ENCODE measurements around the gene PNPLA2.

Gene PNPLA2

DNA sequence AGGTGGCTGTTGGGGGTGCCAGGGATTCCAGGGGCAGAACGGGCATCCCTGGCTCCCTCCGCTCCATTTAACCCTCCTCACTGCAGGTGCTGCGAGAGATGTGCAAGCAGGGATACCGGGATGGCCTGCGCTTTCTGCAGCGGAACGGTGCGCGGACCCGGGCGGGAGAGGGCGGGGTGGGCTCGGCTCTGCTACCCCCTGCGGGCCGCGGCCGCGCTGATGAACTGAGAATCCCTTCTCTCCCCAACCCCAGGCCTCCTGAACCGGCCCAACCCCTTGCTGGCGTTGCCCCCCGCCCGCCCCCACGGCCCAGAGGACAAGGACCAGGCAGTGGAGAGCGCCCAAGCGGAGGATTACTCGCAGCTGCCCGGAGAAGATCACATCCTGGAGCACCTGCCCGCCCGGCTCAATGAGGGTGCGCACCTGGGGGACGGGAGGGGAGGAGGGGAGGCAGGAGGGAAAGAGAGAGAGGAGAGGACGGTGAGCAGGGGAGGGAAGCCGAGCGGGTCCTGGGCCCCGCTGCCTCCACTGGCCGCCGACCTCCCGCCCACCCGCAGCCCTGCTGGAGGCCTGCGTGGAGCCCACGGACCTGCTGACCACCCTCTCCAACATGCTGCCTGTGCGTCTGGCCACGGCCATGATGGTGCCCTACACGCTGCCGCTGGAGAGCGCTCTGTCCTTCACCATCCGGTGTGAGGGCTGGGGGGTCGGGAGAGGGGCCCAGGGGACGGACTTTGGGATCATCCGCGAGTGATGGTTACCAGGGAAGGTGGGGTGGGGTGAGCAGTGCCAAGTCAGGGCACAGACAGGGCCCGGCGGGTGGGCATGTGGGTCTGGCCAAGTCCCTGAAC lies 5.0 kb downstream of the PNPLA2 start:
- no peak overlapping the region for H3K4me3 ChIP-seq (ENCODE audit: low read depth, low read length)
- no peak for TF ChIP-seq CTCF (IDR thresholded peaks at IDR 0.05; ENCODE audit: low read depth, low read length, missing control alignments)
- in situ Hi-C loops (cut with HindIII; ENCODE audit: low pct_ligation_motif_present, low sequenced_read_pairs): no loop called here
- no peak overlapping the region for H3K27ac ChIP-seq
- H3K36me3 ChIP-seq (replicated peaks): peaks cover 20% of the 10 kb centered on the region
- no peak for DNase-seq
- no peaks in the 10 kb centered on the region for H3K27me3 ChIP-seq (replicated peaks)

DNA sequence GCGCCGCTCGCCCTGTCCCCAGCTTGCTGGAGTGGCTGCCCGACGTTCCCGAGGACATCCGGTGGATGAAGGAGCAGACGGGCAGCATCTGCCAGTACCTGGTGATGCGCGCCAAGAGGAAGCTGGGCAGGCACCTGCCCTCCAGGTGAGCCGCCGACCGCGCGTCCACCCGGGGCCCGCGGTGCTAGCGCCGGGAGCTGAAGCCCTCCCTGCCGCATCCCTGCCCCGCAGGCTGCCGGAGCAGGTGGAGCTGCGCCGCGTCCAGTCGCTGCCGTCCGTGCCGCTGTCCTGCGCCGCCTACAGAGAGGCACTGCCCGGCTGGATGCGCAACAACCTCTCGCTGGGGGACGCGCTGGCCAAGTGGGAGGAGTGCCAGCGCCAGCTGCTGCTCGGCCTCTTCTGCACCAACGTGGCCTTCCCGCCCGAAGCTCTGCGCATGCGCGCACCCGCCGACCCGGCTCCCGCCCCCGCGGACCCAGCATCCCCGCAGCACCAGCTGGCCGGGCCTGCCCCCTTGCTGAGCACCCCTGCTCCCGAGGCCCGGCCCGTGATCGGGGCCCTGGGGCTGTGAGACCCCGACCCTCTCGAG lies 5.7 kb downstream of the PNPLA2 start:
- in situ Hi-C loops (cut with HindIII; ENCODE audit: low pct_ligation_motif_present, low sequenced_read_pairs): no loop called here
- Histone ChIP-seq H3K36me3 (replicated peaks) (peaks cover 20% of the 10 kb centered on the region), H3K4me3 (ENCODE audit: low read depth, low read length) (no peak overlapping the region), H3K27me3 (replicated peaks) (no peaks in the 10 kb centered on the region), H3K27ac (no peak overlapping the region)
- no peak for TF ChIP-seq CTCF (IDR thresholded peaks at IDR 0.05; ENCODE audit: low read depth, low read length, missing control alignments)
- DNase-seq: no peak

DNA sequence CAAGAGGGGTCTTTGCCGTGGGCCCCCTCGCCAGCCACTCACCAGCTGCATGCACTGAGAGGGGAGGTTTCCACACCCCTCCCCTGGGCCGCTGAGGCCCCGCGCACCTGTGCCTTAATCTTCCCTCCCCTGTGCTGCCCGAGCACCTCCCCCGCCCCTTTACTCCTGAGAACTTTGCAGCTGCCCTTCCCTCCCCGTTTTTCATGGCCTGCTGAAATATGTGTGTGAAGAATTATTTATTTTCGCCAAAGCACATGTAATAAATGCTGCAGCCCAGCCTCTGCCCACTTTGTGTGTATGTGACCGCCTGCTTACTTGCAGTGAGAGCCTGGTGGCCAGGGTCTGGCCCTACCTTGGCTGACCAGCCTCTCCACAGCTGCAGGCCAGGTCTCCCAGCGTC lies 6.2 kb downstream of the PNPLA2 start:
- no peak for DNase-seq
- H3K27me3 ChIP-seq (replicated peaks): no peaks in the 10 kb centered on the region
- H3K27ac ChIP-seq: no peak overlapping the region
- no peak for TF ChIP-seq CTCF (IDR thresholded peaks at IDR 0.05; ENCODE audit: low read depth, low read length, missing control alignments)
- in situ Hi-C loops (cut with HindIII; ENCODE audit: low pct_ligation_motif_present, low sequenced_read_pairs): no loop called here
- H3K36me3 ChIP-seq (replicated peaks): peaks cover 20% of the 10 kb centered on the region
- no peak overlapping the region for H3K4me3 ChIP-seq (ENCODE audit: low read depth, low read length)

GRCh38 chr11:825366-826226 lies 6.9 kb downstream of the PNPLA2 start:
- in situ Hi-C loops (cut with HindIII; ENCODE audit: low pct_ligation_motif_present, low sequenced_read_pairs): no loop called here
- no peak overlapping the region for H3K4me3 ChIP-seq (ENCODE audit: low read depth, low read length)
- no peak overlapping the region for H3K27ac ChIP-seq
- H3K36me3 ChIP-seq (replicated peaks): peaks cover 20% of the 10 kb centered on the region
- DNase-seq: no peak
- H3K27me3 ChIP-seq (replicated peaks): no peaks in the 10 kb centered on the region
- no peak for TF ChIP-seq CTCF (IDR thresholded peaks at IDR 0.05; ENCODE audit: low read depth, low read length, missing control alignments)

DNA sequence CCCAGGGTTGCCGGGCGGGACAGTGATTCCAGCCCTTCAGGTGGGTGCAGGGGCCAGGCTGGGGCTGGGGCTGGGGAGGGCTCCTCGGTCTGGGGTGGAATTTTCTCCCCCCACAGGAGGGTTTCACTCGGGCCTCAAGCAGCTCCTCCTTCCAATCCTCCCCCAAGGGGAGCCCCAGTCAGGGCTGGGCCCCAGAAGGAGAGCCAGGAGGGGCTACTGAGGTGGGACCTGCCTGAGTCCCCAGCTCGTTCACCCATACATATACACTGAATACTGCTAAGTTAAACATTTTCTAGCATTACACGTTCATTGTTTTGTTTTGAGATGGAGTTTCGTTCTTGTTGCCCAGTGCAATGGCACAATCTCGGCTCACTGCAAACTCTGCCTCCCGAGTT lies 7.5 kb downstream of the PNPLA2 start:
- Histone ChIP-seq H3K27me3 (replicated peaks) (no peaks in the 10 kb centered on the region), H3K27ac (no peak overlapping the region), H3K36me3 (replicated peaks) (peaks cover 20% of the 10 kb centered on the region), H3K4me3 (ENCODE audit: low read depth, low read length) (no peak overlapping the region)
- no peak for DNase-seq
- TF ChIP-seq CTCF (IDR thresholded peaks at IDR 0.05; ENCODE audit: low read depth, low read length, missing control alignments): no peak
- in situ Hi-C loops (cut with HindIII; ENCODE audit: low pct_ligation_motif_present, low sequenced_read_pairs): no loop called here
